T-helper 22 cell (primary cell): ENCODE results near the gene LCLAT1.
"Not testable (repeated sequence)": the region's sequence is repeated elsewhere in the genome, so short reads cannot be mapped to it uniquely, and the experiment has no call there.

ENCODE experiments used
- DNase-seq: peaks from one replicate; pipeline ENCODE4 v3.0.0-alpha.2; 2020; ENCODE audit warnings: low read depth

Gene LCLAT1

GRCh38 chr2:30591186-30591585 lies 144.1 kb downstream of the LCLAT1 start:
- DNase-seq: no peak

GRCh38 chr2:30601375-30601774 lies 154.3 kb downstream of the LCLAT1 start:
- no peak for DNase-seq

- DNase-seq: no peak
Observed at GRCh38 chr2:30605197-30605596, 158.2 kb downstream of the LCLAT1 start.

GRCh38 chr2:30608643-30609042 lies 161.6 kb downstream of the LCLAT1 start:
- no peak for DNase-seq

GRCh38 chr2:30611583-30611982 lies 164.5 kb downstream of the LCLAT1 start:
- no peak for DNase-seq

- DNase-seq: no peak
Observed at GRCh38 chr2:30612371-30612770, 165.3 kb downstream of the LCLAT1 start.

- no peak for DNase-seq
Observed at GRCh38 chr2:30613001-30613400, 166.0 kb downstream of the LCLAT1 start.

GRCh38 chr2:30614227-30614626 lies 167.2 kb downstream of the LCLAT1 start:
- DNase-seq: not testable (repeated sequence)

- DNase-seq: no peak
Observed at GRCh38 chr2:30615926-30616325, 168.9 kb downstream of the LCLAT1 start.

GRCh38 chr2:30620102-30620501 lies 173.1 kb downstream of the LCLAT1 start:
- DNase-seq: no peak

GRCh38 chr2:30621836-30622235 lies 174.8 kb downstream of the LCLAT1 start:
- no peak for DNase-seq

- no peak for DNase-seq
Observed at GRCh38 chr2:30622452-30622851, 175.4 kb downstream of the LCLAT1 start.

- DNase-seq: no peak
Observed at GRCh38 chr2:30625276-30625675, 178.2 kb downstream of the LCLAT1 start.

- no peak for DNase-seq
Observed at GRCh38 chr2:30625701-30626100, 178.7 kb downstream of the LCLAT1 start.

GRCh38 chr2:30626397-30626796 lies 179.4 kb downstream of the LCLAT1 start:
- DNase-seq: no peak

GRCh38 chr2:30627151-30627550 lies 180.1 kb downstream of the LCLAT1 start:
- DNase-seq: no peak

GRCh38 chr2:30628341-30628740 lies 181.3 kb downstream of the LCLAT1 start:
- no peak for DNase-seq

- DNase-seq: no peak
Observed at GRCh38 chr2:30629866-30630265, 182.8 kb downstream of the LCLAT1 start.

- DNase-seq: no peak
Observed at GRCh38 chr2:30631051-30631671, 184.1 kb downstream of the LCLAT1 start.

- no peak for DNase-seq
Observed at GRCh38 chr2:30633039-30633438, 186.0 kb downstream of the LCLAT1 start.

- DNase-seq: no peak
Observed at GRCh38 chr2:30636311-30636710, 189.3 kb downstream of the LCLAT1 start.

GRCh38 chr2:30639836-30640235 lies 192.8 kb downstream of the LCLAT1 start:
- DNase-seq: no peak

GRCh38 chr2:30641765-30642345 lies 194.8 kb downstream of the LCLAT1 start:
- no peak for DNase-seq

- not testable (repeated sequence) for DNase-seq
Observed at GRCh38 chr2:30643013-30643412, 196.0 kb downstream of the LCLAT1 start.
